Measurements from ENCODE around the gene CASTOR1. TPM values are rescaled to one million over a fixed set of nuclear protein-coding genes. Genes with fewer than 3 reads are reported as not detected.

CASTOR1 gene
- polyA plus RNA-seq, 1 of the 3 experiments (the other 2 are of a cell fraction), result 14.4 TPM

GRCh38 chr22:30318799-30319419 lies 29.6 kb upstream of the CASTOR1 start (continued):
- TF ChIP-seq ZBTB33 (IDR thresholded peaks at IDR 0.05; ENCODE audit: borderline replicate concordance, low read depth) (no peak), MEF2A (IDR thresholded peaks at IDR 0.05; ENCODE audit: borderline replicate concordance, low read depth) (no peak), TAF1 (IDR thresholded peaks at IDR 0.05; ENCODE audit: borderline replicate concordance, low read depth, low read length) (no peak), RFX5 (IDR thresholded peaks at IDR 0.05; ENCODE audit: low read length) (no peak), MXI1 (IDR thresholded peaks at IDR 0.05; ENCODE audit: low read depth, low read length) (no peak), FOXM1 (IDR thresholded peaks at IDR 0.05; ENCODE audit: low read depth) (no peak)

DNA sequence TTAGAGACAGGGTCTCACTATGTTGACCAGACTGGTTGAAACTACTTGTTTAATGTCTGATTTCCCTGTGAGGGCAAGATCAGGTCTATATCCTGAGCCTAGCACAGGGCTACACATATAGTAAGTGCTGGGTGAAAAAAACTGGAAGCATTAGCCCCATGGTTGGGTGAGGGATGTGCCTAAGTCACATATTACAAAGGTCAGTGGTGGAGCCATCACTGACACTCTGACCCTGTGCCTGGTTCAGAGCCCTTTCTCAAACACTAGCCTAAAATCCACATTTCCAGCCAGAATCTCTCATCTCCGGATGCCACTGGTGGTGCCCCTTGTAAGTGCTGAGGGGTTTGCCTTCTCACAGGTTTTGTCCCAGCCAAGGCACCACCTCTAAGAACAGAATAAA lies 28.5 kb upstream of the CASTOR1 start:
- H4K20me1 ChIP-seq (ENCODE audit: insufficient read depth), result peaks cover 48% of the 10 kb centered on the region
- H3K9me3 ChIP-seq, result no peaks in the 10 kb centered on the region
- DNase-seq, result no peak
- no peak overlapping the region for H3K4me3 ChIP-seq (ENCODE audit: low read depth in 2 of 2, low read length in 1 of 2)
- H3K27me3 ChIP-seq (ENCODE audit: insufficient read depth), result no peaks in the 10 kb centered on the region
- H3K4me1 ChIP-seq (ENCODE audit: control insufficient read depth in 1 of 2, insufficient read depth in 2 of 2, low read depth in 1 of 2, low read length in 1 of 2), result peaks cover 11 to 19% of the 10 kb centered on the region in 2 experiments; a peak in 2 of 4 replicates
- H3F3A ChIP-seq (replicated peaks; ENCODE audit: insufficient read depth), result peaks cover 12% of the 10 kb centered on the region
- H3K9ac ChIP-seq, result no peak overlapping the region
- ChIA-PET CTCF (interaction anchor here (6.5 kb wide), 1 partner anchor 29 kb away, joined by 31 read pairs; the partner anchor contains the start of gene CASTOR1), POLR2A (no interaction called here)
- H3K4me2 ChIP-seq, result no peak overlapping the region
- TF ChIP-seq JUND (IDR thresholded peaks at IDR 0.05) (no peak), GATA2 (CRISPR knock-in tag; IDR thresholded peaks at IDR 0.05) (no peak), FOXM1 (IDR thresholded peaks at IDR 0.05; ENCODE audit: low read depth) (no peak), SMC3 (IDR thresholded peaks at IDR 0.05; ENCODE audit: low read depth, low read length) (no peak), SIN3A (IDR thresholded peaks at IDR 0.05; ENCODE audit: borderline replicate concordance, low read depth, low read length) (no peak), EZH2phosphoT487 (IDR thresholded peaks at IDR 0.05; ENCODE audit: borderline replicate concordance, low read depth) (no peak), RCOR1 (IDR thresholded peaks at IDR 0.05; ENCODE audit: low read length) (no peak), CHD2 (IDR thresholded peaks at IDR 0.05; ENCODE audit: low read length, partially characterized antibody) (no peak), EP300 (IDR thresholded peaks at IDR 0.05; ENCODE audit: borderline replicate concordance in 1 of 2, low read depth in 1 of 2, low read length in 1 of 2) (no peak), RXRA (IDR thresholded peaks at IDR 0.05; ENCODE audit: borderline replicate concordance, low read depth) (no peak)
- TF ChIP-seq, protein P1, sequence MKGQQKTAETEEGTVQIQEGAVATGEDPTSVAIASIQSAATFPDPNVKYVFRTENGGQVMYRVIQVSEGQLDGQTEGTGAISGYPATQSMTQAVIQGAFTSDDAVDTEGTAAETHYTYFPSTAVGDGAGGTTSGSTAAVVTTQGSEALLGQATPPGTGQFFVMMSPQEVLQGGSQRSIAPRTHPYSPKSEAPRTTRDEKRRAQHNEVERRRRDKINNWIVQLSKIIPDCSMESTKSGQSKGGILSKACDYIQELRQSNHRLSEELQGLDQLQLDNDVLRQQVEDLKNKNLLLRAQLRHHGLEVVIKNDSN (IDR thresholded peaks at IDR 0.05; ENCODE audit: borderline replicate concordance, low read depth), result no peak
- TF ChIP-seq, protein P2, sequence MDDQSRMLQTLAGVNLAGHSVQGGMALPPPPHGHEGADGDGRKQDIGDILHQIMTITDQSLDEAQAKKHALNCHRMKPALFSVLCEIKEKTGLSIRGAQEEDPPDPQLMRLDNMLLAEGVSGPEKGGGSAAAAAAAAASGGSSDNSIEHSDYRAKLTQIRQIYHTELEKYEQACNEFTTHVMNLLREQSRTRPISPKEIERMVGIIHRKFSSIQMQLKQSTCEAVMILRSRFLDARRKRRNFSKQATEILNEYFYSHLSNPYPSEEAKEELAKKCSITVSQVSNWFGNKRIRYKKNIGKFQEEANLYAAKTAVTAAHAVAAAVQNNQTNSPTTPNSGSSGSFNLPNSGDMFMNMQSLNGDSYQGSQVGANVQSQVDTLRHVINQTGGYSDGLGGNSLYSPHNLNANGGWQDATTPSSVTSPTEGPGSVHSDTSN (IDR thresholded peaks at IDR 0.05), result no peak
- H3K36me3 ChIP-seq (replicated peaks in 1 of 2; ENCODE audit: control insufficient read depth in 1 of 2, insufficient read depth in 2 of 2, low read length in 1 of 2), result no peaks in the 10 kb centered on the region
- H3K27ac ChIP-seq (ENCODE audit: low read depth in 2 of 2, low read length in 1 of 2), result no peak overlapping the region
- H2AFZ ChIP-seq (ENCODE audit: low read depth), result no peak overlapping the region
- peaks cover 59% of the 10 kb centered on the region; the same call in 1 of the 2 replicates for H3K79me2 ChIP-seq (ENCODE audit: insufficient read depth)
- WGBS (ENCODE audit: low lambda C conversion rate), result 100% methylated on average over 1 of the region's 1 CpG
- no peaks in the 10 kb centered on the region for H3K9me2 ChIP-seq

All from SK-N-SH (cell line).